Measurements from ENCODE around the gene MPC2. TPM values are rescaled to one million over a fixed set of nuclear protein-coding genes. Genes with fewer than 3 reads are reported as not detected.
"Not testable (repeated sequence)": the region's sequence is repeated elsewhere in the genome, so short reads cannot be mapped to it uniquely, and the experiment has no call there.

MPC2 gene
- total RNA-seq, 2 donors from 2014 or later, result 162 to 164 TPM

DNA sequence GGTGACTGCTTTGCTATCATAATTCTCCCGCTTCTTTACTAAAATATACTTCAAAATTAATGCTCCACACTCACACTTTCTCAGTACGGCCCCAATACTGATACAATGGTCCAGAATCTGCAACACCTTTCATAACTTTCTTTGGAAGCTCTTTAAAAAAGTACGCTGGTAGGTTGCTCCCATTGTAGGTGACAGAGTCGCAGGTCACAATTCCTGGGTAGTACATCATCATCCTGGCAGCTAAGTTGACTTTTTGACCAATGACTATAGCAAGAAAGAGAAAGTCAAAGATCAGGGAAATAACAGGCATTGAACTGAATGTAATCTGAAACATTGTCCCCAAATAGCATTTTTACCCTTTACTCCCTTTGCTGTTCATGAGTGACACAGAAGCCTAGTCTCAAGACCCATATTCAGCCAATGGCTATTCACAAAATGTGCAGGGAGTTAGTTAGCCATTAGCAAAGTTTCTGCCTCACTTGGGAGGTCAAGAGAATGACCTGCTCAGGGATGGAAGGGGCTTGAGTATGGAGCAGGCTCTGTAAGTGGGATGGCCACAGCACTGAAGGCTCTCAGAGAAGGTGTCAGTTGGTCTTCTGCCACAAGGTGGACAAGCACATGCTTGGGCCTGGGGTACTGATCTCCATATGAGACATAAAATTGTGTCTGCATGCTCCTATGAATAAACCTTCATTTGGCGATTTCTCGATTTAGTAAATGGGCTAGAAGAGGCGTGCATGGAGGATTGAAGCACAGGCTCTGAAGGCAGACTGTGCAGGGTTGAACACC lies 58.3 kb downstream of the MPC2 start:
- intact Hi-C loops (cut with DNase I, micrococcal nuclease), result no loop called here
- DNase-seq, result no peak
- no peak for ATAC-seq

DNA sequence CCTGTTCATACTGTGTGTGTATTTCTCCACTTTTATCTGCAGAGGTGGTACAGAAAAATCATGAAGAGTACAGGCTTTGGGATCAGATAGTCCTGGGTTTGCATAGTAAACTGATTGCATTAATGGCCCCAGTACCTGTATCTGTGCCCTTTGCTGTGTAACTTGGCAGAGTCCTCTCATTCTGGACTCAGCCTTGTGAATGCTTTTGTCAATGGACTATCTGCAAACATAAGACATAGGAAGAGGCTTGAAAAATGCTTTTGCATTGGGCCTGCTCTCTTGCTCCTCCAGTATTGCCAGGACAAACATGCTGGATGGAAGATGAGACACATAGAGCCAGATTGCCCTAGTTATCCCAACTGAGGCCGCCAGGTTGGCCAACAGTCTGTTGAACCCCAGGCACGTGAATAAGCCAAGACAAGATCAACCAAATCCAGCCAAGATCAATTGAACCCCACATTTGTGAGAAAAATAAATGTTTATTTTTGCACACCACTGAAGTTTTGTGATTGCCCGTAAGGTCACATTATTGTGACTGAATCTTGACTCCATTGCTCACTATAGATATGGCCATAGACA lies 60.2 kb downstream of the MPC2 start:
- intact Hi-C loops (cut with DNase I, micrococcal nuclease), result no loop called here
- DNase-seq, result no peak
- no peak for ATAC-seq

DNA sequence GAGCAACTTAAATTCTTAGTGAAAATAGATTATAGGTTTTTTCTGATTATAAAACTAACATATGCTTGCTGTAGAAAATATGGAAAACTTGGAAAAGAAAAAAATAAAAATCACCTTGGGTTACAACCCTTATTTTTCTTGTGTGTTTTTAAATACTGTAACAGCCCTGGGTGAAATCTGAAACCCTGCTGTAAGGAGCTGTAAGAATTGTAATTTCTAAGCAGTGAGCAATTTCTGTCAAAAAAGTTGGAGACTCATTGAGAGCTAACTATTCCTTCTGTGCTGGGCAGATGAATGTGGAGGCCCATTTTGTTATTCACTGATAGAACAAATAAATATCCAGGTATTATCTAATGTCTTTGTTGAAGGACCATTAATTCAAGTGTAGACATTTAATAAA lies 65.5 kb downstream of the MPC2 start:
- no peak for ATAC-seq
- intact Hi-C loops (cut with DNase I, micrococcal nuclease), result no loop called here

DNA sequence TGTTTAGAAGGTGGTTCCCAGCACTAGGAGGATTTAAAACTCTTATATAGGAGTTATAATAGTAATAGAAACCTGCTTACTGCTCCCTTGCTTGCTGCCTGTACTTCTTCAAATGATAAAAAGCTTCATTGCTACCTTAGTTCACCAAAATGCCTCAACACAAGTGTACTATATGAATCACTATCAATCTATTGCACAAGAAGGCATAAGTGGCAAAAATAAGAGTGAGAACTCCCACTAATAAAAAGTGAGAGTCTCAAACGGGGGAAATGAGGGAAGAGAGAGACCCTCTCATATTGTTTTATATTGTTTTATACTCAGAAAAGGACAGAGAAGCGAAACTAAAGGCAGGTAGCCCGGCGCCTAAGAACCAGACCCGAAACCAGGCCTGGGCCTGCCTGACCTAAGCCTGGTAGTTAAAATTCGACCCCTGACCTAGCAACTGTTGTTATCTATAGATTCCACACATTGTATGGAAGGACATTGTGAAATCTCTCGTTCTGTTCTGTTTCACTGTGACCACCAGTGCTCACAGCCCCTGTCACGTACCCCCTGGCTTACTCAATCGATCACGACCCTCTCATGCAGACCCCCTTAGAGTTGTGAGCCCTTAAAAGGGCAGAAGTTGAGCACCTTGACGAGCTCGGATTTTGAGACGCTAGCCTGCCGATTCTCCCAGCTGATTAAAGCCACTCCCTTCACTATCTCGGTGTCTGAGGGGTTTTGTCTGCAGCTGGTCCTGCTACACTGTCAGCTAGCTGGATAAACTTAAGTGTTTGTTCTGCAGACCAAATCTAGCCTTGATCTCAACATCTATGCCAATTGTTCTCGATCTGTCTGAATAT lies 67.5 kb downstream of the MPC2 start:
- DNase-seq; intact Hi-C loops (cut with DNase I, micrococcal nuclease); ATAC-seq: not testable (repeated sequence)

More for the DNA sequence above, 65.5 kb downstream of the MPC2 start:
- DNase-seq, result no peak

DNA sequence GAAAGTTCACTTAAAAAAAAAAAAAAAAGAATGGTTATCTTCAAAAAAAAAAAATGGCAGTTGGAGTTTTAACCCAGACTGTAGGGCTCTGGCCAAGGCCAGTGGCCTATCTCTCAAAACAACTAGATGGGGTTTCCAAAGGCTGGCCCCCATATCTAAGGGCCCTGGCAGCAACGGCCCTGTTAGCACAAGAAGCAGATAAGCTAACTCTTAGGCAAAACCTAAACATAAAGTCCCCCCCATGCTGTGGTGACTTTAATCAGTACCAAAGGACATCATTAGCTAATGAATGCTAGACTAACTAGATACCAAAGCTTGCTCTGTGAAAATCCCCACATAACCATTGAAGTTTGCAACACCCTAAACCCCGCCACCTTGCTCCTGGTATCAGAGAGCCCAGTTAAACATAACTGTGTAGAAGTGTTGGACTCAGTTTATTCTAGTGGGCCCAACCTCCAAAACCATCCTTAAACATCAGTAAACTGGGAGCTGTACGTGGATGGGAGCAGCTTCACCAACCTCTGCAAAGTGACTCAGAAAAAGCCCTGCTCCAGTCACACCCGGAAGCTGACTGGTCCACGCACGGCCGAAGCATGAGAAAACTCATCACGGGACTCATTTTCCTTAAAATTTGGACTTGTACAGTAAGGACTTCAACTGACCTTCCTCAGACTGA lies 70.0 kb downstream of the MPC2 start:
- DNase-seq; ATAC-seq; intact Hi-C loops (cut with DNase I, micrococcal nuclease): not testable (repeated sequence)

Other genes starting within 250 kb of the MPC2 start
- gene MPZL1, start 215.1 kb downstream of the MPC2 start, total RNA-seq, result 100 to 1,000 TPM; 117 to 118 TPM
- under 1 TPM; 0.42 to 0.64 TPM for gene ADCY10, start 22.9 kb downstream of the MPC2 start, total RNA-seq
- 10 to 100 TPM; 60.0 to 60.2 TPM for gene DCAF6, start 389 bp downstream of the MPC2 start, total RNA-seq
- gene GPR161, start 199.9 kb upstream of the MPC2 start, total RNA-seq, result 1 to 10 TPM; 3.4 to 7.2 TPM
- gene TIPRL, start 241.9 kb upstream of the MPC2 start, total RNA-seq, result 10 to 100 TPM; 33.5 to 36.3 TPM

Measured in left colon (tissue), 2 donors.